ENCODE measurements around the gene MYO7A. TPM values are rescaled to one million over a fixed set of nuclear protein-coding genes. Genes with fewer than 3 reads are reported as not detected.

Gene MYO7A
- total RNA-seq, 2 donors from 2014 or later = 10.4 to 12.9 TPM

GRCh38 chr11:77130763-77131513 is 2.9 kb downstream of the MYO7A start:
- WGBS, 2 donors = 43 to 80% methylated on average over 2 to 9 of the region's 9 CpGs
- DNase-seq (peak; percentile 53 to 74 (median 66)), ATAC-seq (peak; percentile 33)
- H3K9me3 ChIP-seq = no peaks in the 10 kb centered on the region
- no peak overlapping the region for H3K4me3 ChIP-seq
- peaks cover 47% of the 10 kb centered on the region for H3K4me1 ChIP-seq
- intact Hi-C loops (cut with DNase I) = no loop called here
- H3K36me3 ChIP-seq (replicated peaks in 1 of 2; ENCODE audit: insufficient read depth in 1 of 2, low read depth in 2 of 2) = no peaks in the 10 kb centered on the region
- peak overlapping the region in 3 of 4 donors; percentile 45 to 60 (median 47) for H3K27ac ChIP-seq
- TF ChIP-seq, protein P1, sequence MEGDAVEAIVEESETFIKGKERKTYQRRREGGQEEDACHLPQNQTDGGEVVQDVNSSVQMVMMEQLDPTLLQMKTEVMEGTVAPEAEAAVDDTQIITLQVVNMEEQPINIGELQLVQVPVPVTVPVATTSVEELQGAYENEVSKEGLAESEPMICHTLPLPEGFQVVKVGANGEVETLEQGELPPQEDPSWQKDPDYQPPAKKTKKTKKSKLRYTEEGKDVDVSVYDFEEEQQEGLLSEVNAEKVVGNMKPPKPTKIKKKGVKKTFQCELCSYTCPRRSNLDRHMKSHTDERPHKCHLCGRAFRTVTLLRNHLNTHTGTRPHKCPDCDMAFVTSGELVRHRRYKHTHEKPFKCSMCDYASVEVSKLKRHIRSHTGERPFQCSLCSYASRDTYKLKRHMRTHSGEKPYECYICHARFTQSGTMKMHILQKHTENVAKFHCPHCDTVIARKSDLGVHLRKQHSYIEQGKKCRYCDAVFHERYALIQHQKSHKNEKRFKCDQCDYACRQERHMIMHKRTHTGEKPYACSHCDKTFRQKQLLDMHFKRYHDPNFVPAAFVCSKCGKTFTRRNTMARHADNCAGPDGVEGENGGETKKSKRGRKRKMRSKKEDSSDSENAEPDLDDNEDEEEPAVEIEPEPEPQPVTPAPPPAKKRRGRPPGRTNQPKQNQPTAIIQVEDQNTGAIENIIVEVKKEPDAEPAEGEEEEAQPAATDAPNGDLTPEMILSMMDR (IDR thresholded peaks at IDR 0.05) = no peak
- TF ChIP-seq POLR2A (IDR thresholded peaks at IDR 0.05) = no peak
- no peaks in the 10 kb centered on the region for H3K27me3 ChIP-seq

DNA sequence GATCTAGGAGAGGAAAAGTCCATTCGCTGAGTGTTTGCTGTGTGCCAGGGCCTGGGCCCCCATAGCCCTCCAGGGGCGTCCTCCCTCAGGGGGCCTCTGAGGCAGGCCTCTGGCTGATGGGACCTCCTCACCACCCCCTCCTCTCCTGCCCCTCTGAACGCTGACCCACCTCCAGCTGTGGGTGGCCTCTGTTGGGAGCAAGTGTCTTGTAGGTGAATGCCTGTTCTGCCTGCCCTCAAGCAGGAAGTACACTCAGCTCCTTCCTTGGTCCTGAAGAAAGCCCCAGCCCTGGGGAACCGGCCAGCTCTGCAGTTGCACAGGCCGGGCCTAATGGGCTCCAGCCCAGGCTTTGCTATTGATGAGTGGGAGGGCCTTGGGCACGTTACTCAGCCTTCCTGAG is 3.5 kb downstream of the MYO7A start:
- Histone ChIP-seq H3K36me3 (replicated peaks in 1 of 2; ENCODE audit: insufficient read depth in 1 of 2, low read depth in 2 of 2) (no peaks in the 10 kb centered on the region), H3K4me1 (peaks cover 47% of the 10 kb centered on the region), H3K9me3 (no peaks in the 10 kb centered on the region), H3K27ac (peak overlapping the region in 3 of 4 donors; percentile 45 to 60 (median 47)), H3K4me3 (no peak overlapping the region), H3K27me3 (no peaks in the 10 kb centered on the region)
- intact Hi-C loops (cut with DNase I) = no loop called here
- DNase-seq = no peak
- WGBS, 2 donors = 54 to 65% methylated on average over 4 to 6 of the region's 6 CpGs
- no peak for ATAC-seq
- no peak for TF ChIP-seq POLR2A (IDR thresholded peaks at IDR 0.05)
- TF ChIP-seq, protein P1 (IDR thresholded peaks at IDR 0.05) = no peak

GRCh38 chr11:77135069-77135468 is 7.0 kb downstream of the MYO7A start:
- H3K27me3 ChIP-seq = no peaks in the 10 kb centered on the region
- H3K9me3 ChIP-seq = no peaks in the 10 kb centered on the region
- H3K27ac ChIP-seq = no peak overlapping the region
- H3K36me3 ChIP-seq (replicated peaks in 1 of 2; ENCODE audit: insufficient read depth in 1 of 2, low read depth in 2 of 2) = no peaks in the 10 kb centered on the region
- no peak overlapping the region for H3K4me3 ChIP-seq
- DNase-seq (no peak), ATAC-seq (no peak)
- no peak for TF ChIP-seq POLR2A (IDR thresholded peaks at IDR 0.05)
- TF ChIP-seq, protein P1 (IDR thresholded peaks at IDR 0.05) = no peak
- intact Hi-C loops (cut with DNase I) = no loop called here
- WGBS, 2 donors = 17 to 41% methylated on average over 1 to 2 of the region's 2 CpGs
- H3K4me1 ChIP-seq = peaks cover 20% of the 10 kb centered on the region

- intact Hi-C loops (cut with DNase I) = no loop called here
- no peak overlapping the region for H3K4me3 ChIP-seq
- peaks cover 20% of the 10 kb centered on the region for H3K4me1 ChIP-seq
- H3K36me3 ChIP-seq (replicated peaks in 1 of 2; ENCODE audit: insufficient read depth in 1 of 2, low read depth in 2 of 2) = no peaks in the 10 kb centered on the region
- H3K27me3 ChIP-seq = no peaks in the 10 kb centered on the region
- no peak for DNase-seq
- TF ChIP-seq, protein P1 (IDR thresholded peaks at IDR 0.05) = no peak
- no peak for TF ChIP-seq POLR2A (IDR thresholded peaks at IDR 0.05)
- ATAC-seq = no peak
- no peak overlapping the region for H3K27ac ChIP-seq
- whole genome bisulfite sequencing, 2 donors = 80 to 83% methylated on average over 8 of the region's 8 CpGs
- H3K9me3 ChIP-seq = no peaks in the 10 kb centered on the region
These were observed 8.0 kb downstream of the MYO7A start for GRCh38 chr11:77136074-77136473.

Data from body of pancreas (tissue), 4 donors.